B cell (primary cell): ENCODE data around the gene IDH3A.

Source experiments
- EZH2 ChIP-seq: IDR thresholded peaks from 2 replicates; pipeline ENCODE4 v1.6.1; 2012; ENCODE audit warnings: borderline replicate concordance, low read depth, mild to moderate bottlenecking, moderate library complexity, low read length; ENCODE audit not compliant: insufficient read depth, poor library complexity, severe bottlenecking
- TF ChIP-seq, protein P1 (sequence below): fragments of 200-600 bp; IDR thresholded peaks from one replicate; pipeline ENCODE4 v1.8.0; 2022; ENCODE audit warnings: antibody characterized with exemption, mild to moderate bottlenecking

DNA sequence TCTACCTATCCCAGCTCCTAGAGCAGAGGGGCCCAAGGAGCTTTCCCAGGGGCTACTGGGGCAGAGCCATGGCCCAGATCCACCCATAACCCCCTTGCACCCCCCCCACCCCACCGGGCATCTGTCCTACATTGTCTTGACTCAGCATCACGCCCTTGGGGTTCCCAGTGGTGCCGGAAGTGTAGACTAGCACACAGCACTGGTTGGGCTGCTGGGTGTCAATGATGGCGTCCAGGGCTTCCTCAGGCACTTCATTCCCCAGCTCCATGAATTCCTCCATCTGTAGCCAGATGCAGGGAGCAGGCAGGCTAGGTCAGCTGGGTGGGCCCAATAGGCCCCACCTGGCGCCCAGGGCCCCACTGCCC is 33.2 kb downstream of the IDH3A start:
- TF ChIP-seq, protein P1, sequence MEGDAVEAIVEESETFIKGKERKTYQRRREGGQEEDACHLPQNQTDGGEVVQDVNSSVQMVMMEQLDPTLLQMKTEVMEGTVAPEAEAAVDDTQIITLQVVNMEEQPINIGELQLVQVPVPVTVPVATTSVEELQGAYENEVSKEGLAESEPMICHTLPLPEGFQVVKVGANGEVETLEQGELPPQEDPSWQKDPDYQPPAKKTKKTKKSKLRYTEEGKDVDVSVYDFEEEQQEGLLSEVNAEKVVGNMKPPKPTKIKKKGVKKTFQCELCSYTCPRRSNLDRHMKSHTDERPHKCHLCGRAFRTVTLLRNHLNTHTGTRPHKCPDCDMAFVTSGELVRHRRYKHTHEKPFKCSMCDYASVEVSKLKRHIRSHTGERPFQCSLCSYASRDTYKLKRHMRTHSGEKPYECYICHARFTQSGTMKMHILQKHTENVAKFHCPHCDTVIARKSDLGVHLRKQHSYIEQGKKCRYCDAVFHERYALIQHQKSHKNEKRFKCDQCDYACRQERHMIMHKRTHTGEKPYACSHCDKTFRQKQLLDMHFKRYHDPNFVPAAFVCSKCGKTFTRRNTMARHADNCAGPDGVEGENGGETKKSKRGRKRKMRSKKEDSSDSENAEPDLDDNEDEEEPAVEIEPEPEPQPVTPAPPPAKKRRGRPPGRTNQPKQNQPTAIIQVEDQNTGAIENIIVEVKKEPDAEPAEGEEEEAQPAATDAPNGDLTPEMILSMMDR: no peak
- TF ChIP-seq EZH2: no peak
